Thyroid gland (tissue), 4 donors: ENCODE measurements around the gene CLDN24.

Experiments used
- CTCF ChIP-seq, 6 experiments: fragments of 200-600 bp in 3 of 6; fragments of 450-650 bp in 3 of 6; sonication (generic) in 3 of 6; IDR thresholded peaks; one replicate each; pipeline ENCODE4 v1.5.1; 2016 to 2019; ENCODE audit warnings: antibody characterized with exemption in 6 of 6, mild to moderate bottlenecking in 2 of 6, inconsistent platforms in 1 of 6, moderate library complexity in 1 of 6
- POLR2A ChIP-seq, 2 donors: fragments of 450-650 bp; IDR thresholded peaks; one replicate each; pipeline ENCODE4 v1.6.1; 2017; ENCODE audit warnings: antibody characterized with exemption in 2 of 2, mild to moderate bottlenecking in 2 of 2, moderate library complexity in 1 of 2

- no peak for TF ChIP-seq CTCF (IDR thresholded peaks at IDR 0.05)
- no peak for TF ChIP-seq POLR2A (IDR thresholded peaks at IDR 0.05)
Observed at GRCh38 chr4:183314806-183315205, 7.4 kb downstream of the CLDN24 start.
